HG03460 (cell line): ENCODE results near the gene ADD3.
A peak's percentile ranks its signal among the peaks of the same experiment; 100 is the strongest.

Experiments used
- ATAC-seq: cut with Tn5 transposase; IDR thresholded peaks from one replicate; pipeline ENCODE4 v1.9.1; 2021; ENCODE audit not compliant: unreplicated experiment

Gene ADD3

DNA sequence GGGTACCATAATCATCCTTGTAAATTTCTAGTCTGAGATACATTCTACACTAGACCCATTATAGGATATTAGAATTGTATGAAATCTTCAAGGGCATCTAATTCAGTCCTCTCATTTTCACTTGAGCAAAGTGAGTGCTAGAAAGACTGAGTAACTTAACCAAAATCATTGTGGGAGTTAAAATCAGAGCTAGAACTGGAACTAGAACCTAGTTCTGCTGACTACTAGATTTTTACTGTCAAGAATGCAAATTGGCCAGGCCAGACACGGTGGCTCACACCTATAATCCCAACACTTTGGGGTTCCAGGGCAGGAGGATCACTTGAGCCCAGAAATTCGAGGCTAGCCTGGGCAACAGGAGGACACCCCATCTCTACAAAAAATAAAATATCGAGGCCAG lies 53.9 kb downstream of the ADD3 start:
- no peak for ATAC-seq

DNA sequence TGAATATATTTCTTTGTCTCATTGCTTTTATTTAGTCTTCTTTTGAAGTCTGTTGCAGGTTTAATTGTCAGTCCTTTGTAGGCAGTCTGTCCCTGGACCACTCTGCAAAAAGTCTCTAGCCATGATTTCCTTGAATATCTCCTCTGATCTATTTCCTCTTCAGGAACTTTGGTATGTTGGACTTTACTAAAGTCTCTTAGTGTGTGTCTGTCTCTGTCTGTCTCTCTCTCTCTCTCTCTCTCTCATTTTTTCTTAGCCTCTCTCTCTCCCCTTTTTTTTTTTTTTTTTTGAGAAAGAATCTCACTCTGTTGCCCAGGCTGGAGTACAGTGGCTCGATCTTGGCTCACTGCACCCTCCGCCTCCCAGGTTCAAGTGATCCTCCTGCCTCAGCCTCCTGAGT lies 57.5 kb downstream of the ADD3 start:
- ATAC-seq, result no peak

DNA sequence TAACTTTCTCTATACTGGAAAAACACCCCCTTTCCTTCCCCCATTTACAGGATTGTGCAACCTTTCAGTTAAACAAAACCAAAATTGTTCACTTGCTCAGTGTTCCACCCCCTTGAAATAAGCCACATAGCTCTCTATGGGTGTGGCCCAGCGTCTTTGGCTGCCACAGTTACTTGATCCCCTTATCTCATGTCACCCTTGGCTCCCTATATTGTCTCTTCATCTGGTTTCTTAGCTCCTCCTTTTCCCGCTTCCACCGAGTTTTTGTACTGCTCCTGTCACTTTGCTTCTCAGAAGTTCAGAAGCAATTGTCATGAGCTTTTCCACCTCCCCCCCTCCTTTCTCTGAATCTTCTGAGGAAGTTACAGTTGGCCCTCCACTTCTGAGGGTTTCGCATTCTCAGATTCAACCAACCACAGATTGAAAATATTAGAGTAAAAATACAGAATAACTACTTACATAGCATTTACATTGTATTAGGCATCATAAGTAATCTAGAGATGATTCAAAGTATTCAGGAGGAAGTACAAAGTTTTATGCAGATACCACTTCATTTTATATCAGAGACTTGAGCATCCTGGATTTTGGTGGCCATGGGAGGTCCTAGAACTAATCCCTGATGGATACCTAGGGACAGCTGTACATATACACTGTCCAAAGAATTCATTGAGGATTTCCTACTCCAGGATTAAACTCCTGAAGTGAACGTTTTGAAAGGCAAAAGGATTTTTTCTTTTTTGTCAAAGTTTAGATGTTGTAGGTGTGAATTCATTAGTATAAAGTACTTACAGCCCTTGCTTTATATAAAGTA lies 60.4 kb downstream of the ADD3 start:
- ATAC-seq, result peak; percentile 49

DNA sequence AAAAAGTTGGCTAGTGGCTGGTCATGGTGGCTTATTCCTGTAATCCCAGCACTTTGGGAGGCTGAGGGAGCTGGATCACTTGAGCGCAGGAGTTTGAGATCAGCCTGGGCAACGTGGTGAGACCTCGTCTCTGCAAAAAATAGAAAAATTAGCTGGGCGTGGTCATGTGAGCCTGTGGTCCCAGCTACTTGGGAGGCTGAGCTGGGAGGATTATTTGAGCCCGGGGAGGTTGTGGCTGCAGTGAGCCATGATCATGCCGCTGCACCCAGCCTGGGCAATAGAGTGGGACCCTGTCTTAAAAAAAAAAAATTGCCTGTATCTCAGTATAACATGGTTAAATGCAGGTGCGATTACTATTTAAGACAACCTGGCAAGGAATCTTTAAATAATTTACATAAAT lies 61.0 kb downstream of the ADD3 start:
- ATAC-seq, result no peak

DNA sequence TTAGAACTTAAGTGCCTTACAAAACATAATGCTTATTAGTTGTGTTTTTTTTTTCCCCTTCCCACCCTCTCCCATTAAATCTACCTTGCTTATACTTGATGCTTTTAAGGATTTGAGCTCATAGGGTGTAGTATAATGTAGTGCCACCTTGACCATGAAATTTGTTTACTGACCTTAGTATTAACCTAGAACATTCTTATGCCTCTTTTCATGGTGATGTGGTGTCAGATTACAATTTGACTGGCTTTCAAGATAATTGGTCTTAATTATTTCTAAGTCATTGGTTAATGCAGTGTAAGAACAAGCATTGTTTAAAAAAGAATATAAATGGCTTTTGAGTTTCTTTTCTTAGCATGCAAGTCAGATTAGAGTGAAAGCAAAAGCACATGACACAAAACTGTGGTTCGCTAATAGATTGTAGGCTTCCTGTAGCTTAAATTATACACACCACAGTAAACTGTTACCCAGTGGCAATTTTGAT lies 61.8 kb downstream of the ADD3 start:
- peak; percentile 53 for ATAC-seq

DNA sequence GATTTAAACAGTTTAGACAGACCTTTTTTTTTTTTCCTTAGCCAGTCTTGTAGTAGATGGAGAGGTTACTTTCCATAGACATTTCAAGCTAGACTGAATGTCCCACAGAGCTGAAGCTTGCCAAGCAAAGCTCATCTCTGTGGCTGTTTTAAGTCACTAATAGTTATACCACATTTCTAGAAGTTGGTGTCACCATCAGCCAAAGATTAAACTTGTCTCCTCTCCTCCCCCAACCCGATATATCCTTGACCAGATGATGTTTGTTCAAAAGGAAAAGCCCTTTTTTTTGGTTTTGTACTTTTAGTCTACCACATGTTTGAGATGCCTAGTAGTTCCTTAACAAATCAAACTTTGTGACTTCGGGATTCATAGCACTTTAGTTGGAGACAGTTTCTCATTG lies 66.1 kb downstream of the ADD3 start:
- no peak for ATAC-seq

DNA sequence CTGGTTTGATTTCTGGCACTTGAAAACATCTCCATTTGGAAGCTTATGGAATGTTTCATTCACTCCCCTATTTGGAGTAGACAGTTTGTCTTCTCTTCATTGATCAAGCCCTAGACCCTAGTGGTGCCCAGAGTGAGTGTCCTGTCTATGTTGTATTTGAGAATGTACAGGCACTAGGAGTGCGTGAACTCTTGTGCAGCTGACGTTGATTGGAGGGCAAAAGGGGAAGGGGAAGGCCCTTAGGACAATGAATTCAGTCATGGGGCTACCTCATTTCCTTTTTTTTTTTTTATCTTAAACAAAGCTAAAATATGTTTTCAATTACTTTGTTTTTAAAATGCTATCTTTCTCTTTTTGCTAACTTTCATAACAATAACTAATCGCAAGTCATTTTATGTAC lies 66.5 kb downstream of the ADD3 start:
- no peak for ATAC-seq

DNA sequence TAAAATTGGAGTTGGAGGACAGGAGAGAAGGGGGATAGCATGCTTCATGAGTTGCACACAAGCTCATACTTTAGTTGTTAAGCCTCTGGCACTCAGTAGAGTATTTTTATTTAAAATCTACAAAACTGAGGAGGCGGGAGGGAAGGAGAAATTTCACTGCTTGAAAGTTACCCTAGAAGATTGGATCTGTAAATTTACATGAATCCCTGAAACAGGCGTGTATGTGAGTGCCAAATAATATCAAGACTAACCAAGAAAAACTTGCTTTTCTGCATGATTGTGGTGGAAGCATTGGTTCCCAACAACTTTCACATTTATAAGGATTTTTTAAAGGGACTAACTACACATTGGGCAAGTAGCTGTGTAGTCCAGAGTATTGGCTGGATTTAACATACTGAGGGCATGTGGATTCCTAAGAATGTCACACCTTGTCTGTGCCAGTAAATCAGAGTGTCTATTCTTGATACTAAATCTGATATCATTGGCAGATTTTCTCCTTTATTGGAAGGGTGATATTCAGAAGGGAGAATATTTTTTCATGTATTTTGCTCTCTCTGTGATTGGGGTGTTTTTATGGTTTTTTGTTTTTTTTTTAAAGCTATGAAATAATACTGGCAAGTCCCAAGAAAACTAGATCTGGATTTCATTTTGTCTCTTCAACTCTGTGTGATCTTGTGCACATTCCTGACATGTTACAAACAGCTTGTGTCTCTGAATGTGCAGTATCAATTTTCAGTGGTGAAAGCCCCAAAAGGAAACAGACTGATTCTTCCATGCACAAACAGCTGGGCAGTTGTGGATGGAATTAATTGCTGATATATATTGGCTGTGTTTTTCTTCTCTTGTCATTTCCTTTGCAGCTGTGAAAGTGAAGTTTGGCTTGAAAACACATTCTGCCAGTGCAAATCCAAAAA lies 67.2 kb downstream of the ADD3 start:
- no peak for ATAC-seq

DNA sequence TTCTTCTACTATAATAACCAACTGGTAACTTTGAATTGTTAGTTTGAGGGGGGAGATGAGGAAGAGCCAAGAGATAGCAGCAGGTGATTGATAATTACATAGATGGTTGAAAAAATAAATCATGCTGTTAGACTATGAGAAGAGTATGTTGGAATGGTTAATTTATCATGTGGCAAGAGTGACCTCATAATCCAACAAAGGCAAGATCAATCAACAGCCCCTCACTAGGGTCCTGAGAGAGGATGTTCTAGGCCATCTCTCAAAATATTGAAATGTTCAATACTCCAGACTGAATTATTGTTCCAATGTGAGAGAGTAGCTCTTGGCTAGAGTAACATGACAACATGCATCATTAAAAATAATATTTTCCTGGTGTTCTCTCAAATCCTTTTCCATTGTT lies 67.9 kb downstream of the ADD3 start:
- ATAC-seq, result no peak

DNA sequence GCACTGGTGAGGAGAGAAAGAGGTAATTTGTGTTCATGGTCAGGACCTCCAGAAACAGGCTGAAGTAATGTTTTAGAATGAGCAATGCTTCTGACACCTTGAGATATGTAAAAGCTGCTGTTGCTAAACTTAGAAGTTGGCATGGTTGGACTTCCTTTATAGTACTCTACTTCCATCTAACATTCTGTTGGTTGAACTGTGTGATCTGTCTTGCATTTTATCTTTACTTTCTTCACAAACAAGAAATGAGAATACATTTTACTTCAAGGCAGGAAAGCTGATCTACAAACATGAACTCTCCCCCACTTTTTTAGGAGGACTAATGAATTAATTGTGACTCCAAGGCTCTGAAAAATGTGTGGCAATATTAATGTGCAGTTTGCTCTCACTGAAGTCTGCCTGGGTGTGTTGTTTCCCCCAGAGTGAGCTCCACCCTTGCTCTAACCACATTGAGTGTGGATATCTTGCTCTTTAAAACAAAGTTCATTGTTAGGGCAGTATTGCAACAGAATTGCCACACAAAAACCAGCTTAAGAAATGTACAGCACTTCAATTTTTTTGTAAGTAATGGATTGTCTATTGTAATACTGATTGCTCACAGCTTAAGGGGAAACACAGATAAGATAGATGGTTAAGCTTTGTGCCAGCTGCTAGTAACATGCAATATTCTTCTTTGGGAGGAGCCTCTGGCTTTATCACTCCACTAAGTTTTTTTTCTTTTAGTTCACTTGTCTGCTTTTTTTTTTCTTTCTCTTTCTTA lies 69.0 kb downstream of the ADD3 start:
- peak; percentile 65 for ATAC-seq

DNA sequence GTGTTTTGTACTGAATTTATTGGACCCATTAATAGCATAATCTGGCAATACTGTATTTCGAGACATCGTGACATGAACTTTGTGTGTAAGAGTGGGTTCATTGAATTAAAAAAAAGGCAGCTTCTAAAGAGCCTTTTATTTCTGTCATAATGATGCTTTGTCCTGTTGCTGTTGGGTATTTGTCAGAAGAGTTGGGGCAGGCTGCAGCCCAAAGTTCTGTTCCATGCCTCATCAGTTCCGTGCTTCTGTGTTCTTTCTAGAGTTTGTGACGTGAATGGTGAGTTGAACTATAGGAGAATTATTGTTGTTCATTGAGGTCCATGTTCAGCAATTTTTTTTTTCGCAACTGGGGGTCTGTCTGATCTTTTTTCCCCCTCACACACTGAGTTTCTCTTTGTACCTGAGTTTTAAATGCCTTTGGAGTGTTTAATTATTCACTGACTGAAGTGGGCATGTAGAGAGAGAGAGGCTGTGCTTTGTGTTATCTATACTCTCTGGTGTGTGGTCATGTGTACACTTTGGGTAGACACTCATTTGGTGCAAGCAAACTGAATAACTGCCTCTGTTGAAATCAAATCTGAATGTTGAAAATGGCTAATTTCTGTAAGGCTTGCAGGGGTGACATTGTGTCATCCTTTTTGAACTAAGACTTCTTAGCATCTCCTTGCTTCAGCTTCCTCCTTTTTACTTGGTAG lies 69.8 kb downstream of the ADD3 start:
- ATAC-seq, result no peak

DNA sequence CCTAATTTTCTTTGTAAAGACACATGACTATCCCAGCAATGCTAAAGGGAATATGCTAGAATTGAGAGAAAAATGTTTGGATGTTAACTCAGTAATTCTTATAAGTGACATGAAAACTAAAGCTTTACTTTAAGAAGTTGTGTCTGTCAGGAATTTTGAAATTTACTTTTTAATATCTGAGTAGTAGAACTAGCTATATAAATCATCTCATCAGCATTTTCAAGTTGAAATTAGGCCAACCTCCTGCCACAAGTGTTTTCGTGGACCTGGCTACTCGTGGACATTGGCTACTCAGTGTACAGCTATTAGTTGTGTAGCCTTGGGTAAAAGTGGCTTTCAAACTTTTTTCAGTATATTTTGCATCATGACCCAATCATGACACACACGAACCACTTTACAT lies 70.5 kb downstream of the ADD3 start:
- ATAC-seq, result no peak

DNA sequence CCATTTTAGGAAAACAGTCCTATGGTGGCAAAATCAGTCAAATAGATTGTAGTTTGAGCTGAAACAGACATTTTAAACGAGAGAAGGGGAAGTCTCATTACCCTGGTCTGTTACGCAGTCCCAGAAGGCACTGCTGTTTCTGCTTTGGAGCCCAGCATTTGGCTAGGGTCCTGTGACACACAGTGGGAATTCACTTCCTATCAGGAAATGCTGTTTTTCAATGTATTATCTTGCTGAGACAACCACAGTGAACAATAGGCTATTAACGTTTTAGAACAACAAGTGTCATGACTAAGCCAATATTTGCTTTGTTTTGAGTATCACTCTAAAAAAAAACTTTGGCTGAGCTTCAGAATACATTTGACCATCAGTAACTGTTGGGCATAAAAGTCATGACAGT lies 74.1 kb downstream of the ADD3 start:
- ATAC-seq, result no peak

DNA sequence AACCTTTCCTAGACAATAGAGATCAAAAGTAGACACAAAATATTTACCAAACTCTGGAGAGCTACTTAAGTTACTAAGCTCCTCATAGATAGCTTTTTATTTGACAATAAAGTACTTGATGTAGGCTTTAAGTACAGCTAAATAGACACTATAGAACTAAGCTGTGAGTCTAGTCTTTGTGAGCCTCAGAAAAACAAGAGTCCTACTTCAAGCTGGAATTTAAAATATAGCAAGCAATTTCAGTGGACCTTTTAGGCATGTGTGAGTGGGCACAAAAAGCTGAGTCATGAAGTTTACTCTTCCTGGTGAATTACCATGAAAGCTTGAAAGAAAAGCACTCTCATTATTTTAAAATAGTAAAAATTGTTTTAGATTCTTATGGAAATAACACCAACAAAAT lies 76.1 kb downstream of the ADD3 start:
- no peak for ATAC-seq

DNA sequence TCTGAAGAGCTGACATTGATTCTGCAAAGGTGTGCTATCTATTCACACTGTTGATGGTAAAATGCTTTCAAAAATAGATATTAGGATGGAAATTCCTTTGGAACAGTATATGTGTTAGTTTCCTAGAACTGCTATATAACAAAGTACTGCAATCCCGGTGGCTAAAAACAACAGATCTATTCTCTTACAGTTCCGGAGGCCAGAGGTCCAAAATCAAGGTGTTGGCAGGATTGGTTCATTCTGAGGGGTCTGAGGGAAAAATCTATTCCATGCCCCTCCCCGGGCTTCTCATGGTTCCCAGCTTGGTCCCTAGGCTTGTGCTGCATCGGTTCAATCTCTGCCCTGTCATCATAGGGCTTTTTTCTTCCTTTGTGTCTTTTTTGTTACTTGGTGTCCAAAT lies 79.9 kb downstream of the ADD3 start:
- no peak for ATAC-seq

DNA sequence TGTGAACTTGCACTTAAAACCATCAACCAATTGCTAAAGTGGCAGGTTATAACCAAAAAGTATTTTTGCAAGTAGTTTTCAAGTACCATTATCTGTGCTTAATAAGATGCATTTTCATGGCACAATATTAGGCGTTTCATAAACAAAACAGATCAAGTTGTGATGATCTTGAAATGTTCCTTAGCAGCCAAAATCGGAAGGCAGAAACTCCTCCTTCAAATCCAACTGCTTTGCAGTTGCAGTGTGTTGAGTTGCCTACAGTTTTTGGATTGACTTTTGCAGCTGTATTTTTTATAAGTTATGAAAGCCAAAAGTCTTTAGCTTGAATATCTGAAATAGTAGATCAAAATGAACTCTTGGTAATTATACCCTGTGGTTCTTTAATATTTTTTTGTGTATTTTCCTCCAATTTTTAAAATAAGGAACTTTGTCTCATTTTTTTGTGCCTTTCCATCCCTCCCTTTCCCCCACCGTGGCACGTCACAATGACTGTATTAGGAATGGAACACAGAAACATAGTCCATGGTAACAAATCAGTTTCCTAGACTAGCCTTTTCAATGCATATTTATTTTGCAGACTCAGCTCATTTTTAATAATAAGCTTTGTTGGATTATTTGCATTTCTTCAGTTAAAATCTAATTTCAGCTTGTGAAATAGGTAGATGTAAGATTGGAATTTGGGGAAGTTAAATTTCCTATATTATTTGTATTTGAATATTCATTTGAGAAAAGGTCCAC lies 80.8 kb downstream of the ADD3 start:
- no peak for ATAC-seq

DNA sequence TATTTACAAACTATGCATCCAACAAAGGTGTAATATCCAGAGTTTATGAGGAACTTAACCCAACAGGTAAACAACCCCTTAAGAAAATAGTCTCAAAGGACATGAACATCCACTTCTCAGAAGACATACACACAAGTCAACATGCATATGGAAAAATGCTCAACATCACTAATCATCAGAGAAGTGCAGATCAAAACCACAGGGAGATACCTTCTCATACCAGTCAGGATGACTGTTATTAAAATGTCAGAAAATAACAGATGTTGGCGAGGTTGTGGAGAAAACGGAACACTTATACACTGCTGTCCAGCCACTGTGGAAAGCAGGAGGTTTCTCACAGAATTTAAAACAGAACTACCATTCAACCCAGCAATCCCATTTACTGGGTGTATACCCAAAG lies 84.0 kb downstream of the ADD3 start:
- no peak for ATAC-seq

DNA sequence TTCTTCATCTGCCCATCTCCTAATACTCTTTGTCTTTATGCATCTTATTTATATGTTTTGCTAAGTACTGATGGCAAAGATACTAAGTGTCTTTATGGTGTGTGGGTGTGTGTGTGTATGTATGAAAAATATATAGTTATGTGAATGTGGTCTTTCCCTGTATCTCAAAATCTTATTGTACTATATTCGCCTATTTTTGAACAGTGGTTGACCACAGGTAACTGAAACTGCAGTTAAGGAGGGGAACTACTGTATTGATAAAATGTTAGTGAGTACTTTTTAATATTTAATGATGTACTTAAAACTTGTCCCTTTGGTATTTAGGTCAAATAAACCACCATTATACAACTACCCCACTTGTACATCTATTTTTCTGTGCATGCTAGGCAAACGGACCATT lies 85.9 kb downstream of the ADD3 start:
- ATAC-seq, result no peak

DNA sequence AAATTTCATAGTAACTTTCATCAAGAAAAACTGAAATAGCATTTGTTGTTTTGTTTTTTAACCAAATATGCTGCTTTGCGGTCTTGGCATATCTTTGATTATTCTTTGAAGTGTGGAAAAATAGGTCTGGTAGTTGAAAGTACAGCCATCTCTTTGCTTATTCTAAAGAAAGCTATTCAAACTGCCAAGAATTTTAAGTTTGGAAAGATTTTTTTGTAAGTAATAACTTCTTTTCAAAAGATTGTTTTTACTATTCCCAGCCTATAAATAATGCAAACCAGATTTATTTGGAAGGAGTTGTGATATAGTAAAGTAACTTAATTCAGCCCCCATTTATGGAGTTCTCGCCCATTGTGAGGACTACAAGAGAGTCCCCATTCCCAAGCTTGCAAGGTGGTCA lies 87.0 kb downstream of the ADD3 start:
- no peak for ATAC-seq

DNA sequence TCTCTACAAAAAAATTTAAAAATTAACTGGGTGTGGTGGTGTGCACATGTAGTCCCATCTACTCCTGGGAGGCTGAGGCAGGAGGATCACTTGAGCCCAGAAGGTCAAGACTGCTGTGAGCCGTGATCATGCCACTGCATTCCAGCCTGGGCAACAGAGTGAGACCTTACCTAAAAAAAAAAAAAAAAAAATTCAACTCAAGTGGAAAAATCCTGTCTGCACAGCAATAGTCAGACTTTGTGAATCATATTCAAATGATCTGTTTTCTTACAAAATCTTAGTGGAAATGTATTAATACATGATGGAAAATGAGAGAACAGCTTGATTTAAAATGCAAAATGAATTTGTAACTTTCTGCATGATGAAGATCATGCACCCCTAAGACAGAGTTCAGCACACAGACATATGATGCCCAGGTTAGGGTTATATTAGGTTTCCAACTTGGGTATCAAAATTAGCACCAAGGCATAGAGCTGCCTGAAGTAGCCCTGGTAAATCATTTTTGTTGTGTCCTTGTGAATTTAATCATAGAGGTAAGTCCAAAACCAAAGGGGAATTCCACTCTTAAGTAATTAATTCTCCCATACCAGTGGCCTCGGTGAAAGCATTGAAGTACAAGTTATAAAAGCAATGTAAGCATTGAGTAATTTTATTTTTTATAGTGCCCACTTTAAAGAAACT lies 93.8 kb downstream of the ADD3 start:
- no peak for ATAC-seq
